ENCODE data around the gene LPIN1.

The LPIN1 gene

GRCh38 chr2:11713815-11714214, 32.6 kb upstream of the LPIN1 start:
- no peaks in the 10 kb centered on the region for H3K36me3 ChIP-seq (ENCODE audit: control insufficient read depth, insufficient read depth, low read length)
- H3K27ac ChIP-seq (ENCODE audit: insufficient read depth, low read length, poor library complexity, severe bottlenecking) = no peak overlapping the region
- DNase-seq = no peak
- H3K4me3 ChIP-seq (ENCODE audit: insufficient read depth, low read depth, low read length, poor library complexity, severe bottlenecking) = no peak overlapping the region
- H3K4me1 ChIP-seq (ENCODE audit: control insufficient read depth, insufficient read depth, low read length, poor library complexity, severe bottlenecking) = no peaks in the 10 kb centered on the region
- H3K27me3 ChIP-seq (replicated peaks; ENCODE audit: control insufficient read depth, insufficient read depth, low read length, poor library complexity, severe bottlenecking) = peaks cover 5% of the 10 kb centered on the region
- H3K9me3 ChIP-seq (ENCODE audit: control insufficient read depth, low read length) = no peaks in the 10 kb centered on the region

- no peak for DNase-seq
- peaks cover 5% of the 10 kb centered on the region for H3K27me3 ChIP-seq (replicated peaks; ENCODE audit: control insufficient read depth, insufficient read depth, low read length, poor library complexity, severe bottlenecking)
- no peaks in the 10 kb centered on the region for H3K4me1 ChIP-seq (ENCODE audit: control insufficient read depth, insufficient read depth, low read length, poor library complexity, severe bottlenecking)
- no peak overlapping the region for H3K4me3 ChIP-seq (ENCODE audit: insufficient read depth, low read depth, low read length, poor library complexity, severe bottlenecking)
- no peaks in the 10 kb centered on the region for H3K36me3 ChIP-seq (ENCODE audit: control insufficient read depth, insufficient read depth, low read length)
- no peaks in the 10 kb centered on the region for H3K9me3 ChIP-seq (ENCODE audit: control insufficient read depth, low read length)
- no peak overlapping the region for H3K27ac ChIP-seq (ENCODE audit: insufficient read depth, low read length, poor library complexity, severe bottlenecking)
Measured at GRCh38 chr2:11715987-11716652, 30.3 kb upstream of the LPIN1 start.

GRCh38 chr2:11716689-11717321, 29.6 kb upstream of the LPIN1 start:
- H3K9me3 ChIP-seq (ENCODE audit: control insufficient read depth, low read length) = no peaks in the 10 kb centered on the region
- no peaks in the 10 kb centered on the region for H3K4me1 ChIP-seq (ENCODE audit: control insufficient read depth, insufficient read depth, low read length, poor library complexity, severe bottlenecking)
- H3K36me3 ChIP-seq (ENCODE audit: control insufficient read depth, insufficient read depth, low read length) = no peaks in the 10 kb centered on the region
- peaks cover 5% of the 10 kb centered on the region for H3K27me3 ChIP-seq (replicated peaks; ENCODE audit: control insufficient read depth, insufficient read depth, low read length, poor library complexity, severe bottlenecking)
- no peak for DNase-seq
- no peak overlapping the region for H3K27ac ChIP-seq (ENCODE audit: insufficient read depth, low read length, poor library complexity, severe bottlenecking)
- no peak overlapping the region for H3K4me3 ChIP-seq (ENCODE audit: insufficient read depth, low read depth, low read length, poor library complexity, severe bottlenecking)

- H3K36me3 ChIP-seq (ENCODE audit: control insufficient read depth, insufficient read depth, low read length) = no peaks in the 10 kb centered on the region
- H3K9me3 ChIP-seq (ENCODE audit: control insufficient read depth, low read length) = no peaks in the 10 kb centered on the region
- DNase-seq = no peak
- H3K4me1 ChIP-seq (ENCODE audit: control insufficient read depth, insufficient read depth, low read length, poor library complexity, severe bottlenecking) = no peaks in the 10 kb centered on the region
- no peak overlapping the region for H3K4me3 ChIP-seq (ENCODE audit: insufficient read depth, low read depth, low read length, poor library complexity, severe bottlenecking)
- H3K27ac ChIP-seq (ENCODE audit: insufficient read depth, low read length, poor library complexity, severe bottlenecking) = no peak overlapping the region
- H3K27me3 ChIP-seq (replicated peaks; ENCODE audit: control insufficient read depth, insufficient read depth, low read length, poor library complexity, severe bottlenecking) = peaks cover 5% of the 10 kb centered on the region
Measured at GRCh38 chr2:11717623-11718022, 28.8 kb upstream of the LPIN1 start.

- DNase-seq = no peak
- Histone ChIP-seq H3K36me3 (ENCODE audit: control insufficient read depth, insufficient read depth, low read length) (no peaks in the 10 kb centered on the region), H3K4me1 (ENCODE audit: control insufficient read depth, insufficient read depth, low read length, poor library complexity, severe bottlenecking) (no peaks in the 10 kb centered on the region), H3K4me3 (ENCODE audit: insufficient read depth, low read depth, low read length, poor library complexity, severe bottlenecking) (no peak overlapping the region), H3K9me3 (ENCODE audit: control insufficient read depth, low read length) (no peaks in the 10 kb centered on the region), H3K27ac (ENCODE audit: insufficient read depth, low read length, poor library complexity, severe bottlenecking) (no peak overlapping the region), H3K27me3 (replicated peaks; ENCODE audit: control insufficient read depth, insufficient read depth, low read length, poor library complexity, severe bottlenecking) (peaks cover 5% of the 10 kb centered on the region)
Measured at GRCh38 chr2:11718606-11719005, 27.8 kb upstream of the LPIN1 start.

GRCh38 chr2:11719230-11719977, 27.0 kb upstream of the LPIN1 start:
- Histone ChIP-seq H3K4me1 (ENCODE audit: control insufficient read depth, insufficient read depth, low read length, poor library complexity, severe bottlenecking) (no peaks in the 10 kb centered on the region), H3K36me3 (ENCODE audit: control insufficient read depth, insufficient read depth, low read length) (no peaks in the 10 kb centered on the region), H3K27ac (ENCODE audit: insufficient read depth, low read length, poor library complexity, severe bottlenecking) (no peak overlapping the region), H3K9me3 (ENCODE audit: control insufficient read depth, low read length) (no peaks in the 10 kb centered on the region), H3K4me3 (ENCODE audit: insufficient read depth, low read depth, low read length, poor library complexity, severe bottlenecking) (no peak overlapping the region), H3K27me3 (replicated peaks; ENCODE audit: control insufficient read depth, insufficient read depth, low read length, poor library complexity, severe bottlenecking) (peaks cover 5% of the 10 kb centered on the region)
- DNase-seq = no peak

GRCh38 chr2:11720752-11721151, 25.7 kb upstream of the LPIN1 start:
- peaks cover 5% of the 10 kb centered on the region for H3K27me3 ChIP-seq (replicated peaks; ENCODE audit: control insufficient read depth, insufficient read depth, low read length, poor library complexity, severe bottlenecking)
- DNase-seq = no peak
- no peaks in the 10 kb centered on the region for H3K9me3 ChIP-seq (ENCODE audit: control insufficient read depth, low read length)
- H3K27ac ChIP-seq (ENCODE audit: insufficient read depth, low read length, poor library complexity, severe bottlenecking) = no peak overlapping the region
- no peak overlapping the region for H3K4me3 ChIP-seq (ENCODE audit: insufficient read depth, low read depth, low read length, poor library complexity, severe bottlenecking)
- no peaks in the 10 kb centered on the region for H3K4me1 ChIP-seq (ENCODE audit: control insufficient read depth, insufficient read depth, low read length, poor library complexity, severe bottlenecking)
- no peaks in the 10 kb centered on the region for H3K36me3 ChIP-seq (ENCODE audit: control insufficient read depth, insufficient read depth, low read length)

GRCh38 chr2:11722292-11723060, 24.0 kb upstream of the LPIN1 start:
- Histone ChIP-seq H3K9me3 (ENCODE audit: control insufficient read depth, low read length) (no peaks in the 10 kb centered on the region), H3K4me1 (ENCODE audit: control insufficient read depth, insufficient read depth, low read length, poor library complexity, severe bottlenecking) (no peaks in the 10 kb centered on the region), H3K4me3 (ENCODE audit: insufficient read depth, low read depth, low read length, poor library complexity, severe bottlenecking) (no peak overlapping the region), H3K36me3 (ENCODE audit: control insufficient read depth, insufficient read depth, low read length) (no peaks in the 10 kb centered on the region), H3K27me3 (replicated peaks; ENCODE audit: control insufficient read depth, insufficient read depth, low read length, poor library complexity, severe bottlenecking) (peaks cover 5% of the 10 kb centered on the region), H3K27ac (ENCODE audit: insufficient read depth, low read length, poor library complexity, severe bottlenecking) (no peak overlapping the region)
- no peak for DNase-seq

- no peaks in the 10 kb centered on the region for H3K36me3 ChIP-seq (ENCODE audit: control insufficient read depth, insufficient read depth, low read length)
- no peaks in the 10 kb centered on the region for H3K27me3 ChIP-seq (replicated peaks; ENCODE audit: control insufficient read depth, insufficient read depth, low read length, poor library complexity, severe bottlenecking)
- H3K4me3 ChIP-seq (ENCODE audit: insufficient read depth, low read depth, low read length, poor library complexity, severe bottlenecking) = no peak overlapping the region
- no peak for DNase-seq
- no peaks in the 10 kb centered on the region for H3K4me1 ChIP-seq (ENCODE audit: control insufficient read depth, insufficient read depth, low read length, poor library complexity, severe bottlenecking)
- H3K9me3 ChIP-seq (ENCODE audit: control insufficient read depth, low read length) = no peaks in the 10 kb centered on the region
- H3K27ac ChIP-seq (ENCODE audit: insufficient read depth, low read length, poor library complexity, severe bottlenecking) = no peak overlapping the region
Measured at GRCh38 chr2:11723061-11723371, 23.4 kb upstream of the LPIN1 start.

GRCh38 chr2:11724151-11724550, 22.3 kb upstream of the LPIN1 start:
- H3K4me1 ChIP-seq (ENCODE audit: control insufficient read depth, insufficient read depth, low read length, poor library complexity, severe bottlenecking) = no peaks in the 10 kb centered on the region
- no peaks in the 10 kb centered on the region for H3K9me3 ChIP-seq (ENCODE audit: control insufficient read depth, low read length)
- H3K27ac ChIP-seq (ENCODE audit: insufficient read depth, low read length, poor library complexity, severe bottlenecking) = no peak overlapping the region
- H3K27me3 ChIP-seq (replicated peaks; ENCODE audit: control insufficient read depth, insufficient read depth, low read length, poor library complexity, severe bottlenecking) = no peaks in the 10 kb centered on the region
- no peaks in the 10 kb centered on the region for H3K36me3 ChIP-seq (ENCODE audit: control insufficient read depth, insufficient read depth, low read length)
- no peak for DNase-seq
- no peak overlapping the region for H3K4me3 ChIP-seq (ENCODE audit: insufficient read depth, low read depth, low read length, poor library complexity, severe bottlenecking)
